ENCODE results near the gene PDK4.

DNA sequence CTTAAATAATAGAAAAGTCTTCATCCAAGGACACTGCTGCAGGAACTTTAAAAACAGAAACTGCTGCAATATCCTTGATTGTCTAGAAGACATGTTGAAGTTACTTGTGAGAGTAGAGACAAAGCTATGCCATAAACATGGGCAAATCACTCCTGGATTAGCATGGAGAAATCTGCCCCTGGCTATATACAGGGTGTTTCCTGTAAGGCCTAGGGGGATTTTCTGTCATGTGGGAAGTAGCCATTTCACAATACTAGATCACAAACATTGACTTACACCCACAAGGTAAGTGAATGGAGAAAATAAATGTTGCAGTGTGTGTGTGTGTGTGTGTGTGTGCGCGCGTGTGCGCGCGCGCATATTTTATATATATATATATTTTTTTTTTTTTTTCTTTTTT lies 35.2 kb upstream of the PDK4 start:
- TF ChIP-seq, protein P1, sequence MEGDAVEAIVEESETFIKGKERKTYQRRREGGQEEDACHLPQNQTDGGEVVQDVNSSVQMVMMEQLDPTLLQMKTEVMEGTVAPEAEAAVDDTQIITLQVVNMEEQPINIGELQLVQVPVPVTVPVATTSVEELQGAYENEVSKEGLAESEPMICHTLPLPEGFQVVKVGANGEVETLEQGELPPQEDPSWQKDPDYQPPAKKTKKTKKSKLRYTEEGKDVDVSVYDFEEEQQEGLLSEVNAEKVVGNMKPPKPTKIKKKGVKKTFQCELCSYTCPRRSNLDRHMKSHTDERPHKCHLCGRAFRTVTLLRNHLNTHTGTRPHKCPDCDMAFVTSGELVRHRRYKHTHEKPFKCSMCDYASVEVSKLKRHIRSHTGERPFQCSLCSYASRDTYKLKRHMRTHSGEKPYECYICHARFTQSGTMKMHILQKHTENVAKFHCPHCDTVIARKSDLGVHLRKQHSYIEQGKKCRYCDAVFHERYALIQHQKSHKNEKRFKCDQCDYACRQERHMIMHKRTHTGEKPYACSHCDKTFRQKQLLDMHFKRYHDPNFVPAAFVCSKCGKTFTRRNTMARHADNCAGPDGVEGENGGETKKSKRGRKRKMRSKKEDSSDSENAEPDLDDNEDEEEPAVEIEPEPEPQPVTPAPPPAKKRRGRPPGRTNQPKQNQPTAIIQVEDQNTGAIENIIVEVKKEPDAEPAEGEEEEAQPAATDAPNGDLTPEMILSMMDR (conservative IDR thresholded peaks at IDR 0.05; ENCODE audit: low read length) = no peak
- no peak for TF ChIP-seq EZH2phosphoT487 (IDR thresholded peaks at IDR 0.05; ENCODE audit: borderline replicate concordance, low read depth, low read length)
